GM23338 (cell line): ENCODE data around the gene STK33. TPM values are rescaled to one million over a fixed set of nuclear protein-coding genes. Genes with fewer than 3 reads are reported as not detected.

ENCODE experiments used
- CREB1 ChIP-seq: fragments of 250-450 bp; sonication (Bioruptor Pico); IDR thresholded peaks from 2 replicates; pipeline ENCODE4 v1.5.0; 2020; ENCODE audit warnings: low read depth, mild to moderate bottlenecking, moderate library complexity
- EZH2 ChIP-seq: fragments of 200-600 bp; sonication (generic); IDR thresholded peaks from one replicate; pipeline ENCODE4 v1.8.0; 2017; ENCODE audit warnings: antibody characterized with exemption, mild to moderate bottlenecking, low read depth; ENCODE audit not compliant: unreplicated experiment
- JUNB ChIP-seq: IDR thresholded peaks from one replicate; pipeline ENCODE4 v1.6.1; 2016; ENCODE audit warnings: antibody characterized with exemption; ENCODE audit not compliant: unreplicated experiment
- NANOG ChIP-seq: IDR thresholded peaks from 2 replicates; pipeline ENCODE4 v1.6.1; 2016; ENCODE audit warnings: antibody characterized with exemption, borderline replicate concordance
- POLR2AphosphoS5 ChIP-seq: IDR thresholded peaks from 2 replicates; pipeline ENCODE4 v1.6.1; 2016; ENCODE audit warnings: antibody characterized with exemption, low read depth
- STAT1 ChIP-seq: IDR thresholded peaks from one replicate; pipeline ENCODE4 v1.6.1; 2016; ENCODE audit warnings: antibody characterized with exemption; ENCODE audit not compliant: unreplicated experiment
- ZNF114 ChIP-seq: fragments of 250-450 bp; sonication (Bioruptor Pico); IDR thresholded peaks from 2 replicates; pipeline ENCODE4 v1.5.0; 2020; ENCODE audit warnings: mild to moderate bottlenecking, moderate library complexity
- ZNF331 ChIP-seq: fragments of 250-450 bp; sonication (Bioruptor Pico); IDR thresholded peaks from 2 replicates; pipeline ENCODE4 v1.5.0; 2020; ENCODE audit warnings: low read depth, mild to moderate bottlenecking, moderate library complexity
- polyA plus RNA-seq: library from polyadenylated mRNA; unstranded; fragments of >200 nt; fragmentation: Nextera tagmentation; extraction: Ambion mirVana; gene quantifications from 2 replicates; pipeline ENCODE4 v1.2.1, GENCODE V29; 2016
- total RNA-seq: library from RNA; depleted of rRNA; stranded (reverse); fragments of >200 nt; shearing (Covaris generic); gene quantifications from 2 replicates; pipeline ENCODE4 v1.2.3, GENCODE V29; 2014
- TF ChIP-seq, protein P1 (sequence below): fragments of 250-450 bp; sonication (Bioruptor Pico); IDR thresholded peaks from 2 replicates; pipeline ENCODE4 v1.5.0; 2020; ENCODE audit warnings: mild to moderate bottlenecking, moderate library complexity
- TF ChIP-seq, protein P2 (sequence below): IDR thresholded peaks from one replicate; pipeline ENCODE4 v1.6.1; 2018; ENCODE audit warnings: antibody characterized with exemption; ENCODE audit not compliant: unreplicated experiment
- TF ChIP-seq, protein P3 (sequence below), 2 experiments: fragments of 200-600 bp in 1 of 2; sonication (generic) in 1 of 2; conservative IDR thresholded peaks; 2 replicates each; pipeline versions ENCODE4 v1.5.1 to v1.6.1; 2016 to 2017; ENCODE audit warnings: antibody characterized with exemption in 2 of 2, low read depth in 2 of 2, mild to moderate bottlenecking in 2 of 2, moderate library complexity in 1 of 2

Gene STK33
- total and polyA plus RNA-seq, 2 experiments from 2014 or later = 17.2 to 18.2 TPM

DNA sequence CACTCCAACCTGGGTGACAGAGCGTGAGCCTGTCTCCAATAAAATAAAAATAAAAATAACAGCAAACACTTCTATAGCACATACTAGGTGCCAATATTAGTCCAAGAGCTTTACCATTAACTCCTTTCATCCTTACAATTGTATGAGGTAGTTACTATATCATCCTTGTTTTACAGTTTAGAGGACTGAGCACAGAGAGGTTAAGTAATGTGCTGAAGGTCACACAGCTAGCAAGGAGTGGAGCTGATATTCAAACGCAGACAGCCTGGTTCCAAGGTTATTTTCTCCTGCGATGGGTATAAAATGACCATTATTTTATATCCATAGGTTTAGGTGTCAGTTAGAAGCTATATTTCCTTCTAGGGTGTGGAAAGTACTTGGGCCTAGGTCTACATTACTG, 249.7 kb downstream of the STK33 start (continued):
- TF ChIP-seq, protein P1, sequence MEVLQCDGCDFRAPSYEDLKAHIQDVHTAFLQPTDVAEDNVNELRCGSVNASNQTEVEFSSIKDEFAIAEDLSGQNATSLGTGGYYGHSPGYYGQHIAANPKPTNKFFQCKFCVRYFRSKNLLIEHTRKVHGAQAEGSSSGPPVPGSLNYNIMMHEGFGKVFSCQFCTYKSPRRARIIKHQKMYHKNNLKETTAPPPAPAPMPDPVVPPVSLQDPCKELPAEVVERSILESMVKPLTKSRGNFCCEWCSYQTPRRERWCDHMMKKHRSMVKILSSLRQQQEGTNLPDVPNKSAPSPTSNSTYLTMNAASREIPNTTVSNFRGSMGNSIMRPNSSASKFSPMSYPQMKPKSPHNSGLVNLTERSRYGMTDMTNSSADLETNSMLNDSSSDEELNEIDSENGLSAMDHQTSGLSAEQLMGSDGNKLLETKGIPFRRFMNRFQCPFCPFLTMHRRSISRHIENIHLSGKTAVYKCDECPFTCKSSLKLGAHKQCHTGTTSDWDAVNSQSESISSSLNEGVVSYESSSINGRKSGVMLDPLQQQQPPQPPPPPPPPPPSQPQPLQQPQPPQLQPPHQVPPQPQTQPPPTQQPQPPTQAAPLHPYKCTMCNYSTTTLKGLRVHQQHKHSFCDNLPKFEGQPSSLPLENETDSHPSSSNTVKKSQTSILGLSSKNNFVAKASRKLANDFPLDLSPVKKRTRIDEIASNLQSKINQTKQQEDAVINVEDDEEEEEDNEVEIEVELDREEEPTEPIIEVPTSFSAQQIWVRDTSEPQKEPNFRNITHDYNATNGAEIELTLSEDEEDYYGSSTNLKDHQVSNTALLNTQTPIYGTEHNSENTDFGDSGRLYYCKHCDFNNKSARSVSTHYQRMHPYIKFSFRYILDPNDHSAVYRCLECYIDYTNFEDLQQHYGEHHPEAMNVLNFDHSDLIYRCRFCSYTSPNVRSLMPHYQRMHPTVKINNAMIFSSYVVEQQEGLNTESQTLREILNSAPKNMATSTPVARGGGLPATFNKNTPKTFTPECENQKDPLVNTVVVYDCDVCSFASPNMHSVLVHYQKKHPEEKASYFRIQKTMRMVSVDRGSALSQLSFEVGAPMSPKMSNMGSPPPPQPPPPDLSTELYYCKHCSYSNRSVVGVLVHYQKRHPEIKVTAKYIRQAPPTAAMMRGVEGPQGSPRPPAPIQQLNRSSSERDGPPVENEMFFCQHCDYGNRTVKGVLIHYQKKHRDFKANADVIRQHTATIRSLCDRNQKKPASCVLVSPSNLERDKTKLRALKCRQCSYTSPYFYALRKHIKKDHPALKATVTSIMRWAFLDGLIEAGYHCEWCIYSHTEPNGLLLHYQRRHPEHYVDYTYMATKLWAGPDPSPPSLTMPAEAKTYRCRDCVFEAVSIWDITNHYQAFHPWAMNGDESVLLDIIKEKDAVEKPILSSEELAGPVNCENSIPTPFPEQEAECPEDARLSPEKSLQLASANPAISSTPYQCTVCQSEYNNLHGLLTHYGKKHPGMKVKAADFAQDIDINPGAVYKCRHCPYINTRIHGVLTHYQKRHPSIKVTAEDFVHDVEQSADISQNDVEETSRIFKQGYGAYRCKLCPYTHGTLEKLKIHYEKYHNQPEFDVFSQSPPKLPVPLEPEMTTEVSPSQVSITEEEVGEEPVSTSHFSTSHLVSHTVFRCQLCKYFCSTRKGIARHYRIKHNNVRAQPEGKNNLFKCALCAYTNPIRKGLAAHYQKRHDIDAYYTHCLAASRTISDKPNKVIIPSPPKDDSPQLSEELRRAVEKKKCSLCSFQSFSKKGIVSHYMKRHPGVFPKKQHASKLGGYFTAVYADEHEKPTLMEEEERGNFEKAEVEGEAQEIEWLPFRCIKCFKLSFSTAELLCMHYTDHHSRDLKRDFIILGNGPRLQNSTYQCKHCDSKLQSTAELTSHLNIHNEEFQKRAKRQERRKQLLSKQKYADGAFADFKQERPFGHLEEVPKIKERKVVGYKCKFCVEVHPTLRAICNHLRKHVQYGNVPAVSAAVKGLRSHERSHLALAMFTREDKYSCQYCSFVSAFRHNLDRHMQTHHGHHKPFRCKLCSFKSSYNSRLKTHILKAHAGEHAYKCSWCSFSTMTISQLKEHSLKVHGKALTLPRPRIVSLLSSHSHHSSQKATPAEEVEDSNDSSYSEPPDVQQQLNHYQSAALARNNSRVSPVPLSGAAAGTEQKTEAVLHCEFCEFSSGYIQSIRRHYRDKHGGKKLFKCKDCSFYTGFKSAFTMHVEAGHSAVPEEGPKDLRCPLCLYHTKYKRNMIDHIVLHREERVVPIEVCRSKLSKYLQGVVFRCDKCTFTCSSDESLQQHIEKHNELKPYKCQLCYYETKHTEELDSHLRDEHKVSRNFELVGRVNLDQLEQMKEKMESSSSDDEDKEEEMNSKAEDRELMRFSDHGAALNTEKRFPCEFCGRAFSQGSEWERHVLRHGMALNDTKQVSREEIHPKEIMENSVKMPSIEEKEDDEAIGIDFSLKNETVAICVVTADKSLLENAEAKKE (CRISPR knock-in tag) = no peak
- TF ChIP-seq, protein P2, sequence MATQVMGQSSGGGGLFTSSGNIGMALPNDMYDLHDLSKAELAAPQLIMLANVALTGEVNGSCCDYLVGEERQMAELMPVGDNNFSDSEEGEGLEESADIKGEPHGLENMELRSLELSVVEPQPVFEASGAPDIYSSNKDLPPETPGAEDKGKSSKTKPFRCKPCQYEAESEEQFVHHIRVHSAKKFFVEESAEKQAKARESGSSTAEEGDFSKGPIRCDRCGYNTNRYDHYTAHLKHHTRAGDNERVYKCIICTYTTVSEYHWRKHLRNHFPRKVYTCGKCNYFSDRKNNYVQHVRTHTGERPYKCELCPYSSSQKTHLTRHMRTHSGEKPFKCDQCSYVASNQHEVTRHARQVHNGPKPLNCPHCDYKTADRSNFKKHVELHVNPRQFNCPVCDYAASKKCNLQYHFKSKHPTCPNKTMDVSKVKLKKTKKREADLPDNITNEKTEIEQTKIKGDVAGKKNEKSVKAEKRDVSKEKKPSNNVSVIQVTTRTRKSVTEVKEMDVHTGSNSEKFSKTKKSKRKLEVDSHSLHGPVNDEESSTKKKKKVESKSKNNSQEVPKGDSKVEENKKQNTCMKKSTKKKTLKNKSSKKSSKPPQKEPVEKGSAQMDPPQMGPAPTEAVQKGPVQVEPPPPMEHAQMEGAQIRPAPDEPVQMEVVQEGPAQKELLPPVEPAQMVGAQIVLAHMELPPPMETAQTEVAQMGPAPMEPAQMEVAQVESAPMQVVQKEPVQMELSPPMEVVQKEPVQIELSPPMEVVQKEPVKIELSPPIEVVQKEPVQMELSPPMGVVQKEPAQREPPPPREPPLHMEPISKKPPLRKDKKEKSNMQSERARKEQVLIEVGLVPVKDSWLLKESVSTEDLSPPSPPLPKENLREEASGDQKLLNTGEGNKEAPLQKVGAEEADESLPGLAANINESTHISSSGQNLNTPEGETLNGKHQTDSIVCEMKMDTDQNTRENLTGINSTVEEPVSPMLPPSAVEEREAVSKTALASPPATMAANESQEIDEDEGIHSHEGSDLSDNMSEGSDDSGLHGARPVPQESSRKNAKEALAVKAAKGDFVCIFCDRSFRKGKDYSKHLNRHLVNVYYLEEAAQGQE = no peak
- TF ChIP-seq ZNF331 (CRISPR knock-in tag) (no peak), EZH2 (no peak), POLR2AphosphoS5 (no peak), STAT1 (no peak), ZNF114 (CRISPR knock-in tag) (no peak), CREB1 (CRISPR knock-in tag) (no peak), JUNB (no peak), NANOG (no peak)
- TF ChIP-seq, protein P3, sequence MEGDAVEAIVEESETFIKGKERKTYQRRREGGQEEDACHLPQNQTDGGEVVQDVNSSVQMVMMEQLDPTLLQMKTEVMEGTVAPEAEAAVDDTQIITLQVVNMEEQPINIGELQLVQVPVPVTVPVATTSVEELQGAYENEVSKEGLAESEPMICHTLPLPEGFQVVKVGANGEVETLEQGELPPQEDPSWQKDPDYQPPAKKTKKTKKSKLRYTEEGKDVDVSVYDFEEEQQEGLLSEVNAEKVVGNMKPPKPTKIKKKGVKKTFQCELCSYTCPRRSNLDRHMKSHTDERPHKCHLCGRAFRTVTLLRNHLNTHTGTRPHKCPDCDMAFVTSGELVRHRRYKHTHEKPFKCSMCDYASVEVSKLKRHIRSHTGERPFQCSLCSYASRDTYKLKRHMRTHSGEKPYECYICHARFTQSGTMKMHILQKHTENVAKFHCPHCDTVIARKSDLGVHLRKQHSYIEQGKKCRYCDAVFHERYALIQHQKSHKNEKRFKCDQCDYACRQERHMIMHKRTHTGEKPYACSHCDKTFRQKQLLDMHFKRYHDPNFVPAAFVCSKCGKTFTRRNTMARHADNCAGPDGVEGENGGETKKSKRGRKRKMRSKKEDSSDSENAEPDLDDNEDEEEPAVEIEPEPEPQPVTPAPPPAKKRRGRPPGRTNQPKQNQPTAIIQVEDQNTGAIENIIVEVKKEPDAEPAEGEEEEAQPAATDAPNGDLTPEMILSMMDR (conservative IDR thresholded peaks at IDR 0.05; ENCODE audit: low read depth in 2 of 2) = no peak
